Stomach (tissue), 9 donors: ENCODE results near the gene PSEN1. TPM values are rescaled to one million over a fixed set of nuclear protein-coding genes. Genes with fewer than 3 reads are reported as not detected.

Source experiments
- DNase-seq, 2 donors: peaks; one replicate each; pipeline versions ENCODE4 v3.0.0 to v3.0.0-alpha.2; 2013 to 2019
- H3K27ac ChIP-seq, 5 donors: fragments of 200-600 bp in 4 of 5; sonication (generic) in 4 of 5; one replicate each; pipeline ENCODE4 v1.5.1; 2013 to 2019; ENCODE audit warnings: mild to moderate bottlenecking in 1 of 5, moderate library complexity in 1 of 5
- H3K27me3 ChIP-seq, 3 donors: fragments of 200-600 bp; sonication (generic); one replicate each; pipeline ENCODE4 v1.5.1; 2017 to 2019; ENCODE audit warnings: mixed run types in 1 of 3
- H3K36me3 ChIP-seq, 4 donors: fragments of 200-600 bp; sonication (generic); 1 replicate in 3 of 4; 2 replicates in 1 of 4; pipeline ENCODE4 v1.5.1; 2016 to 2019
- H3K4me1 ChIP-seq, 4 donors: fragments of 200-600 bp; sonication (generic); one replicate each; pipeline ENCODE4 v1.5.1; 2016 to 2019
- H3K4me3 ChIP-seq, 4 donors: fragments of 200-600 bp; sonication (generic) in 3 of 4; one replicate each; pipeline ENCODE4 v1.5.1; 2016 to 2019; ENCODE audit warnings: mild to moderate bottlenecking in 1 of 4
- H3K9me3 ChIP-seq, 4 donors: fragments of 200-600 bp; sonication (generic); one replicate each; pipeline ENCODE4 v1.5.1; 2016 to 2019
- EP300 ChIP-seq: sonication (generic); formaldehyde crosslinking; IDR thresholded peaks from one replicate; pipeline ENCODE4 v1.6.1; 2017; ENCODE audit warnings: antibody characterized with exemption
- POLR2A ChIP-seq, 4 donors: fragments of 450-650 bp; IDR thresholded peaks; one replicate each; pipeline ENCODE4 v1.6.1; 2016; ENCODE audit warnings: antibody characterized with exemption in 4 of 4, control low read depth in 2 of 4, mild to moderate bottlenecking in 1 of 4, moderate library complexity in 1 of 4
- POLR2AphosphoS5 ChIP-seq, 3 donors: sonication (generic); formaldehyde crosslinking; IDR thresholded peaks; one replicate each; pipeline ENCODE4 v1.6.1; 2016; ENCODE audit warnings: antibody characterized with exemption in 3 of 3
- WGBS, 5 donors: extraction: QIAGEN DNeasy Blood & Tissue Kit in 3 of 5; methylation state at CpG; one replicate each; pipeline versions ENCODE4 v1.1.5 to v1.1.7; 2013 to 2018; 5-methylcytosine and 5-hydroxymethylcytosine counted together
- intact Hi-C: fragments of 100-400 bp; cut with DNase I; formaldehyde crosslinking; loops from one replicate; pipeline ENCODE4 v1.15.1; 2023; ENCODE audit warnings: low total_unique reads
- polyA plus RNA-seq, 3 donors: library from polyadenylated mRNA; stranded (reverse); fragments of 200-250 nt; gene quantifications; one replicate each; pipeline ENCODE4 v1.2.3, GENCODE V29; 2013
- total RNA-seq, 5 donors: library from RNA; depleted of rRNA; stranded (reverse); fragments of >200 nt; gene quantifications; one replicate each; pipeline versions ENCODE4 v1.1.0 to v1.2.3, GENCODE V29; 2014 to 2016
- TF ChIP-seq, protein P1 (sequence below), 7 experiments: fragments of 450-650 bp in 4 of 7; fragments of 200-600 bp in 3 of 7; sonication (generic) in 3 of 7; IDR thresholded peaks; one replicate each; pipeline ENCODE4 v1.5.1; 2016 to 2019; ENCODE audit warnings: antibody characterized with exemption in 7 of 7, control low read depth in 2 of 7, mild to moderate bottlenecking in 1 of 7
- donor health status: healthy with polysubstance abuse.
- donor health status: Bipolar disorder and iron deficiency.
- donor health status: healthy.

The PSEN1 gene
- total and polyA plus RNA-seq, 8 donors: 5.8 to 89.8 (median 18.7) TPM

DNA sequence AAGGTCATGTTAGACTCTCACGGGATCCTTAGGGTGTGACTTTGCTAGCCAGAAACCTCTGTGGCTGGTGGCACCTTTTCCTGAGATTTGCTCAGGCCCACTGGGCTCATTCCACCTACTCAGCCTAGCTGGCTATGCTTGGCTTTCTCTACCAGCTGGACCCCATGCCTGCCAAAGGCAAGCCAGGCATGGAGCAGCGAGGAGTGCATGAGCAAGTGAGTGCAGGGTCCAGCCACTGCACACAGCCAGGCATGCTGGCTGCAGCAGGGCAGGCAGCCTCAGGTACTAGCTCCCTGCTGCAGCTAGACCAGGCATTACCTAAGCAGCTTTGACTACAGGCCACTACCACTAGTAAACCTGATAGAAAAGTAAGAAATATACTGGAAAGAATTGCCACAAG lies 71.3 kb downstream of the PSEN1 start:
- intact Hi-C loops: no loop called here
- H3K9me3 ChIP-seq: no peaks in the 10 kb centered on the region
- 75 to 95% (median 89%) methylated on average over 1 to 2 of the region's 2 CpGs for WGBS, 5 donors
- DNase-seq: no peak
- H3K4me1 ChIP-seq: peaks cover 0 to 14% (median 12%) of the 10 kb centered on the region in 4 donors
- TF ChIP-seq POLR2AphosphoS5 (IDR thresholded peaks at IDR 0.05) (no peak), POLR2A (IDR thresholded peaks at IDR 0.05) (no peak), EP300 (no peak)
- TF ChIP-seq, protein P1, sequence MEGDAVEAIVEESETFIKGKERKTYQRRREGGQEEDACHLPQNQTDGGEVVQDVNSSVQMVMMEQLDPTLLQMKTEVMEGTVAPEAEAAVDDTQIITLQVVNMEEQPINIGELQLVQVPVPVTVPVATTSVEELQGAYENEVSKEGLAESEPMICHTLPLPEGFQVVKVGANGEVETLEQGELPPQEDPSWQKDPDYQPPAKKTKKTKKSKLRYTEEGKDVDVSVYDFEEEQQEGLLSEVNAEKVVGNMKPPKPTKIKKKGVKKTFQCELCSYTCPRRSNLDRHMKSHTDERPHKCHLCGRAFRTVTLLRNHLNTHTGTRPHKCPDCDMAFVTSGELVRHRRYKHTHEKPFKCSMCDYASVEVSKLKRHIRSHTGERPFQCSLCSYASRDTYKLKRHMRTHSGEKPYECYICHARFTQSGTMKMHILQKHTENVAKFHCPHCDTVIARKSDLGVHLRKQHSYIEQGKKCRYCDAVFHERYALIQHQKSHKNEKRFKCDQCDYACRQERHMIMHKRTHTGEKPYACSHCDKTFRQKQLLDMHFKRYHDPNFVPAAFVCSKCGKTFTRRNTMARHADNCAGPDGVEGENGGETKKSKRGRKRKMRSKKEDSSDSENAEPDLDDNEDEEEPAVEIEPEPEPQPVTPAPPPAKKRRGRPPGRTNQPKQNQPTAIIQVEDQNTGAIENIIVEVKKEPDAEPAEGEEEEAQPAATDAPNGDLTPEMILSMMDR (IDR thresholded peaks at IDR 0.05): no peak
- H3K27me3 ChIP-seq: no peaks in the 10 kb centered on the region
- no peak overlapping the region for H3K27ac ChIP-seq
- H3K4me3 ChIP-seq: no peak overlapping the region
- peaks cover 46 to 98% (median 88%) of the 10 kb centered on the region in 4 donors for H3K36me3 ChIP-seq

DNA sequence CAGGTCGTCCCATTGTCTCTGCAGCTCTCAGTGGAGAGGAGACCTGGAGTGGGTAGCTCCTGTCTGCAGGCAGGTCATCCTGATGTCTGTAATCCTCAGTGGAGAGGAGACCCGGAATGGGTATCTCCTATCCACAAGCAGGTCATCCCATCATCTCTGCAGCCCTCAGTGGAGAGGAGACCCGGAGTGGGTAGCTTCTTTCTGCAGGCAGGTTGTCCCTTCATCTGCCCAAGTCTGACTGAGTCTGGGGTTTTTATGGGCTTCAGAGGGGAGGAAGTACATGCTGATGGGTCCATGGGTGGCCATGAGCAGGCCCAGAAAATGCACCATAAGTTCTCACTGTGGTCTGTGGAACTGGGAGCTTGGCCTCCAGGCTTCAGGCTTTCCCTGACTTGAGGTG lies 72.1 kb downstream of the PSEN1 start:
- no peaks in the 10 kb centered on the region for H3K27me3 ChIP-seq
- no peaks in the 10 kb centered on the region for H3K9me3 ChIP-seq
- no peak overlapping the region for H3K27ac ChIP-seq
- no peak for DNase-seq
- peaks cover 0 to 14% (median 12%) of the 10 kb centered on the region in 4 donors for H3K4me1 ChIP-seq
- WGBS, 5 donors: 89 to 100% (median 97%) methylated on average over 3 of the region's 3 CpGs
- intact Hi-C loops: no loop called here
- no peak overlapping the region for H3K4me3 ChIP-seq
- peaks cover 41 to 98% (median 88%) of the 10 kb centered on the region in 4 donors for H3K36me3 ChIP-seq
- TF ChIP-seq POLR2AphosphoS5 (IDR thresholded peaks at IDR 0.05) (no peak), POLR2A (IDR thresholded peaks at IDR 0.05) (no peak), EP300 (no peak)
- TF ChIP-seq, protein P1 (IDR thresholded peaks at IDR 0.05): no peak

DNA sequence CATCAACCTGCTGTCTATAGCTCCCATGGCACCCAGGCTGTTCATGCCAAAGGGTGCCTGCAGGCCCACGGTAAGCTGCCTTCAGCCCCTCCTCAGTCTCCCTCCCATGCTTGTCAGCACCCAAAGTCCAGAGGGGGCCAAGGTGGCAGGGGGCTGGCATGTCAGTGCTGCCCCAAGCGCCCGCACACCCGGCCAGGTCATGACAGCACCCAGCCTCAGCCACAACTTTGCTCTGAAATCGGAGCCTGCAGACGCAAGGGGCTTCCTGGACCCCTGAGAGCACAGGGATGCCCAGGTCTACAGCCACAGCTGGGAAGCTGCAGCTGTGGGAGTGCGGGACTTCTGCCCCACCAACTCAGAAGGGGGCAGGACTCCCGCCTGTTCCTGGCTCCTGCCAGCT lies 72.5 kb downstream of the PSEN1 start:
- Histone ChIP-seq H3K36me3 (peaks cover 36 to 98% (median 88%) of the 10 kb centered on the region in 4 donors), H3K9me3 (no peaks in the 10 kb centered on the region), H3K27me3 (no peaks in the 10 kb centered on the region), H3K4me1 (peaks cover 0 to 14% (median 12%) of the 10 kb centered on the region in 4 donors), H3K4me3 (no peak overlapping the region), H3K27ac (no peak overlapping the region)
- 96 to 100% (median 97%) methylated on average over 6 to 8 of the region's 8 CpGs for WGBS, 5 donors
- intact Hi-C loops: no loop called here
- no peak for DNase-seq
- TF ChIP-seq EP300: no peak
- TF ChIP-seq, protein P1 (IDR thresholded peaks at IDR 0.05): no peak
- no peak for TF ChIP-seq POLR2AphosphoS5 (IDR thresholded peaks at IDR 0.05)
- TF ChIP-seq POLR2A (IDR thresholded peaks at IDR 0.05): no peak

DNA sequence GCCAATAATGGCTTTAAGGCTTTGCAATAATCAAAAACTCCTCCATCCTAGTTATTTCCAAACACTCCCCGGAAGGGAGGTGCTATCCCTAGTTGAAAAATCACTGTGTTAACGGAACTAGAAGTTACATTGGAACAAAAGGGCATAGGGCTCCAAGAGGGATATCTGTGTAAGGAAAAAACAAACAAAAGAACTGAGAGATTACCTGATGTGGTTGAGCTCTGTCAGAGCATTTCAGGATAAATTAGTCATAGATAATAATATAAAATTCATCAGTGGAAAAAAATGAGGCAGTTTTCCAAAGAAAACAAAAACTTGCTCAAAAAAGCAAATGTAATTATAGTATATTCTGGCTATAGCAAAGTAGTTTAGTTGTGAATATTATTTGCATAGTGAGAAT lies 73.6 kb downstream of the PSEN1 start:
- 34 to 62% (median 44%) methylated on average over 2 of the region's 2 CpGs for WGBS, 5 donors
- Histone ChIP-seq H3K4me1 (peaks cover 0 to 14% (median 12%) of the 10 kb centered on the region in 4 donors), H3K4me3 (no peak overlapping the region), H3K27me3 (no peaks in the 10 kb centered on the region), H3K9me3 (no peaks in the 10 kb centered on the region), H3K27ac (no peak overlapping the region), H3K36me3 (peaks cover 36 to 98% (median 89%) of the 10 kb centered on the region in 4 donors)
- TF ChIP-seq POLR2A (IDR thresholded peaks at IDR 0.05) (no peak), POLR2AphosphoS5 (IDR thresholded peaks at IDR 0.05) (no peak), EP300 (no peak)
- TF ChIP-seq, protein P1 (IDR thresholded peaks at IDR 0.05): no peak
- no peak for DNase-seq
- intact Hi-C loops: no loop called here
